OCI-LY3 (cell line): ENCODE data around the gene PITPNM1.

ENCODE experiments used
- EZH2phosphoT487 ChIP-seq: fragments of 200-600 bp; shearing (Covaris generic); IDR thresholded peaks from 2 replicates; pipeline ENCODE4 v1.6.1; 2018; ENCODE audit warnings: antibody characterized with exemption, mixed run types, low read depth
- TF ChIP-seq, protein P1 (sequence below): fragments of 200-600, 300-600 bp; sonication (generic); IDR thresholded peaks from 2 replicates; pipeline ENCODE4 v1.5.1; 2014; ENCODE audit warnings: antibody characterized with exemption, low read length, low read depth

DNA sequence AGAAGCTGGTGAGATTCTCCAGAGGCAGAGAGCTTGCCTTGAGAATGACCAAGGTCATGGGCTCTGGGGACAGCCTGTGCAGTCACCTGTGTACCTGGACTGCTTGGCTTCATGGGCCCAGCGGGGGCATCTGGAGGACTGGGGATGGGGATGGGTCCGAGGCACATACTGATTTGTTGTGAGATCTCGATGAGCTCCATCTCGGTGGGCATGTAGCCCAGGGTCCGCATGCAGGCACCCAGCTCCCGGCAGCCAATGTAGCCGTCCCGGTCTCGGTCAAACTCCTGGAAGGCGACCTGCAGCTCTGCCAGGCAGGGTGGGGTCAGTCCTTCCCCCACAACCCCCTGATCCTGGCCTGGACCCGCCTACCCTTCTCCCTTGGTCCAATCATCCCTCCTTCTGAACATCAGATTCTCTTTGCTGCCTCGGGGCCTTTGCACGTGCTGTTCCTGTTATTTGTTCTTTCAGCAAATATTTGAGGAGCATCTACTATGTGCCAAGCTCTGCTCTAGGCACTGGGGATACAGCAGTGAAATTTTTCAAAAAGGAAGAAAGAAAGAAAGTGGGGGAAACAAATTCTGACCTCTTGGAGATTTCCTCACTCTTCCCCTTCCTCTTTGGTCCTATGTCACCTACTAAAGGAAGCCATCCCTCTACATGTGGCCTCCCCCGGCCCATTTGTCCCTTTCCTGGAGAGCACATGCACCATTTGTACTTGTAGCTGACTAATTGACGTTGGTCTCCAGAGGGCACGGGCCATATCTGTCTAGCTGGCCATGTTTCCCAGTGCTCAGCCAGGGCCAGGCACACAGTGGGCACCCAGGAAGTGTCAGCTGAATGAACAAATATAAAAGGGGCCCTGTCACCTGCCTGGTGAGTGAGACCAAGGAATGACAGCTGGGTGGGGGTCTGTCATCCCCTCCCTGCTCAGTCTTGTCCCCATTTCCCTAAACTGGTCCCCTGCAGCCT lies 16.0 kb upstream of the PITPNM1 start:
- TF ChIP-seq, protein P1, sequence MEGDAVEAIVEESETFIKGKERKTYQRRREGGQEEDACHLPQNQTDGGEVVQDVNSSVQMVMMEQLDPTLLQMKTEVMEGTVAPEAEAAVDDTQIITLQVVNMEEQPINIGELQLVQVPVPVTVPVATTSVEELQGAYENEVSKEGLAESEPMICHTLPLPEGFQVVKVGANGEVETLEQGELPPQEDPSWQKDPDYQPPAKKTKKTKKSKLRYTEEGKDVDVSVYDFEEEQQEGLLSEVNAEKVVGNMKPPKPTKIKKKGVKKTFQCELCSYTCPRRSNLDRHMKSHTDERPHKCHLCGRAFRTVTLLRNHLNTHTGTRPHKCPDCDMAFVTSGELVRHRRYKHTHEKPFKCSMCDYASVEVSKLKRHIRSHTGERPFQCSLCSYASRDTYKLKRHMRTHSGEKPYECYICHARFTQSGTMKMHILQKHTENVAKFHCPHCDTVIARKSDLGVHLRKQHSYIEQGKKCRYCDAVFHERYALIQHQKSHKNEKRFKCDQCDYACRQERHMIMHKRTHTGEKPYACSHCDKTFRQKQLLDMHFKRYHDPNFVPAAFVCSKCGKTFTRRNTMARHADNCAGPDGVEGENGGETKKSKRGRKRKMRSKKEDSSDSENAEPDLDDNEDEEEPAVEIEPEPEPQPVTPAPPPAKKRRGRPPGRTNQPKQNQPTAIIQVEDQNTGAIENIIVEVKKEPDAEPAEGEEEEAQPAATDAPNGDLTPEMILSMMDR = no peak
- no peak for TF ChIP-seq EZH2phosphoT487
